ENCODE data around the gene ALDH1A3.
A peak's percentile ranks its signal among the peaks of the same experiment; 100 is the strongest.

The ALDH1A3 gene

GRCh38 chr15:100902436-100903167 is 23.0 kb downstream of the ALDH1A3 start:
- DNase-seq, result no peak

- no peak for DNase-seq
Measured at GRCh38 chr15:100903168-100903554, 23.5 kb downstream of the ALDH1A3 start.

- DNase-seq, result no peak
Measured at GRCh38 chr15:100905850-100906249, 26.2 kb downstream of the ALDH1A3 start.

- DNase-seq, result no peak
Measured at GRCh38 chr15:100908466-100908865, 28.8 kb downstream of the ALDH1A3 start.

GRCh38 chr15:100909565-100909964 is 29.9 kb downstream of the ALDH1A3 start:
- DNase-seq, result no peak

- DNase-seq, result no peak
Measured at GRCh38 chr15:100909989-100910955, 30.6 kb downstream of the ALDH1A3 start.

- DNase-seq, result no peak
Measured at GRCh38 chr15:100911086-100911485, 31.5 kb downstream of the ALDH1A3 start.

- DNase-seq, result no peak
Measured at GRCh38 chr15:100913961-100914360, 34.3 kb downstream of the ALDH1A3 start.

GRCh38 chr15:100914876-100915275 is 35.2 kb downstream of the ALDH1A3 start:
- DNase-seq, result no peak

- peak; percentile 29 to 49 (median 31) for DNase-seq
Measured at GRCh38 chr15:100918034-100918689, 38.5 kb downstream of the ALDH1A3 start.

- no peak for DNase-seq
Measured at GRCh38 chr15:100918690-100919480, 39.3 kb downstream of the ALDH1A3 start, which contains the start of gene LRRK1. LRRK1 (plus strand) TSS chr15:100919357; CDS start chr15:100924633, 5,276 bp downstream.

- no peak for DNase-seq
Measured at GRCh38 chr15:100919481-100920405, 40.1 kb downstream of the ALDH1A3 start.

- DNase-seq, result no peak
Measured at GRCh38 chr15:100920516-100921135, 41.0 kb downstream of the ALDH1A3 start.

- DNase-seq, result no peak
Measured at GRCh38 chr15:100922192-100923040, 42.8 kb downstream of the ALDH1A3 start.

GRCh38 chr15:100923076-100923475 is 43.4 kb downstream of the ALDH1A3 start:
- no peak for DNase-seq

- no peak for DNase-seq
Measured at GRCh38 chr15:100923902-100924301, 44.3 kb downstream of the ALDH1A3 start.

GRCh38 chr15:100924436-100924835 is 44.8 kb downstream of the ALDH1A3 start:
- no peak for DNase-seq

GRCh38 chr15:100925480-100925879 is 45.8 kb downstream of the ALDH1A3 start:
- DNase-seq, result no peak

- no peak for DNase-seq
Measured at GRCh38 chr15:100926258-100926657, 46.6 kb downstream of the ALDH1A3 start.

Data from activated naive CD4-positive, alpha-beta T cell (primary cell).